GM19455 (cell line): ENCODE results near the gene TRIM33.
"Not testable (repeated sequence)": the region's sequence is repeated elsewhere in the genome, so short reads cannot be mapped to it uniquely, and the experiment has no call there.

Source experiments
- ATAC-seq: cut with Tn5 transposase; IDR thresholded peaks from one replicate; pipeline ENCODE4 v1.9.1; 2021; ENCODE audit not compliant: unreplicated experiment

Gene TRIM33

GRCh38 chr1:114427612-114428011, 83.4 kb downstream of the TRIM33 start:
- no peak for ATAC-seq

DNA sequence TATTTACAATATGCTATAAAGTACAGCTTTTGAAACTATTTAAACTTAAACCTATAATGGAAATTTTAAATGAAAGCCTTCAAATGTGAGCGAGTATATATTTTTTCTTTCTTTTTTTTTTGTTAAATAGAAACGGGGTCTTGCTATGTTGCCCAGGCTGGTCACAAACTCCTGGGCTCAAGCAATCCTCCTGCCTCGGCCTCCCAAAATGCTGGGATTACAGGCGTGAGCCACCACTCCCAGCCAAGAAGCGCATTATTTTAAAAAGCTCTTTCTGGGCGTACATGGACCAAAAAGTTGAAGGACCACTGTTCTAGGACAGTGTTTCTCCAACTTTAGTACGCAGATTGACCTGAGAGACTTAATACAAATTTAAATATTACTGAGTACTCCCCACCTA, 87.5 kb downstream of the TRIM33 start:
- no peak for ATAC-seq

GRCh38 chr1:114418948-114419347, 92.1 kb downstream of the TRIM33 start:
- not testable (repeated sequence) for ATAC-seq

DNA sequence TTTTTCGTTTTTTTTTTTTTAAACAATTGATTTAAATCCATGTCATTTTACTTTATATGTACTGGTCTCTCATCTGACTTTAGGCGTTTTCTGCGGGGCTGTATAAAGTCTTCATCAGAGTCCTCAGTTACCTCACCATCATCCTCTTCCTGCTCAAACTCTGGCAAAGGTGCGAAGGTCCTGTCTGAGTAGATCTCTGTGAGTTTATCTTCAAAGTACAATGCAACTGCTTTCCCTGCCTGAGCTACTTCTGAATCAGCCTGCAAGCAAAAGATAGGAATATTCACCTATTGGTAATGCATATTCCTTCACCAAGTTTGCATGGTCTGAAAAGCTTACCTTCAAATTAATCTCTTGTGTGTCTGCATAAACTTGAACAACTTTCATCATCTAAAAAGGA, 113.4 kb downstream of the TRIM33 start:
- no peak for ATAC-seq

GRCh38 chr1:114395863-114396262, 115.1 kb downstream of the TRIM33 start:
- no peak for ATAC-seq

DNA sequence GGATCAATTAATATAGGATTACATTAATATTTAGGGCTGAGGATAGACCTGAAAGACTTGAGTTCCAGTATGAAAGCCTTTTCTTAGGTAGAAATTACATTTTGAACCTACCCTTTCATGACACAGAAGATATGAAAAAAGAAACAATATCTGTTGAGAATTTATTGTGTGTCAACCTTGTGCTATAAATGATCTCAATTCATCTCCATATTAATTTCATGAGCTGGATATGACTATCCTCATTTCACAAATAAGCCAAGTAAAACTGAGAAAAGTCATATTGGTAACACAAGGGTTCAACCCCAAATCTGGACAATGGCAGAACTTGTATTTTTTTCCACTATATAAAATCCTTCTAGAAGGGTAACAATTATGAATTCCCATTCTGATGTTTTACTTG, 120.0 kb downstream of the TRIM33 start:
- ATAC-seq: no peak

- no peak for ATAC-seq
Observed at GRCh38 chr1:114390361-114390760, 120.6 kb downstream of the TRIM33 start.

DNA sequence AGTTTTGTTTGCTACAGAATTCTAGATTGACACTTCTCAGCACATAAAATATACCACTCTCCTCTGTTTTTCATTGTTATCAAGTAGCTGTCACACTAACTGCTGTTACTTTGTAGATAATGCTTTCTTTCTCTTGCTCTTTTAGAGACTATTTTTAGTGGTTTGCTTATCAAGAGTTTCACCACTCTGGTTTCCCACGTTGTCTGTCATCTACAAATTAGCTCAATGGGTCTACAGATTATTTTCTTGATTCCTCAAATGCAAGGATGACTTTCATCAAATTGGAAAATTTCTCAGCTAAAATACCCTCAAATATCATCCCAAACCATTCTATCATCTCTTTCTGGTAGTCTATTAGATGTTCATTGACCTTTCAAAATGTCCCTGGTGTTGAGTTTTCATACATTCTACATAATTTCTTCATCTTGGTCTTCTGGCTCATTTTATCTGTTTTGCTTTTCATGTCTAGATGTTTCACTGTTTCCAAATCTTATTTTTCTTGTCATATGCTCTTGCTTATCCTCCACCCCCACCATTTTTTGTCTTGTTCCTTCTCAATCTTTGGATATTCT, 122.5 kb downstream of the TRIM33 start:
- ATAC-seq: no peak

DNA sequence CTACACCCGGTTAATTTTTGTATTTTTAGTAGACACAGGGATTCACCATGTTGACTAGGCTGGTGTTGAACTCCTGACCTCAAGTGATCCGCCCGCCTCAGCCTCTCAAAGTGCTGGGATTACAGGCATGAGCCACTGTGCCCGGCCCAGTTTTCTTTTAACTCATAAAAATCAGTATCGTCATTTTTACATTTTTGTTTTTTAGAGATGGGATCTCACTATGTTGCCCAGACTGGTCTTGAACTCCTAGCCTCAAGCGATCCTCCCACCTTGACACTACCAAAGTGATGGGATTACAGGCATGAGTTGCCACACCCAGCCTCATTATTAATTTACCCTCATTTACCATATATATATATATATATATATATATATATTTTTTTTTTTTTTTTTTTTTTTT, 123.4 kb downstream of the TRIM33 start:
- ATAC-seq: not testable (repeated sequence)

- ATAC-seq: no peak
Observed at GRCh38 chr1:114387010-114387360, 124.0 kb downstream of the TRIM33 start.

- no peak for ATAC-seq
Observed at GRCh38 chr1:114386129-114387009, 124.6 kb downstream of the TRIM33 start.

GRCh38 chr1:114384922-114385321, 126.1 kb downstream of the TRIM33 start:
- ATAC-seq: no peak

DNA sequence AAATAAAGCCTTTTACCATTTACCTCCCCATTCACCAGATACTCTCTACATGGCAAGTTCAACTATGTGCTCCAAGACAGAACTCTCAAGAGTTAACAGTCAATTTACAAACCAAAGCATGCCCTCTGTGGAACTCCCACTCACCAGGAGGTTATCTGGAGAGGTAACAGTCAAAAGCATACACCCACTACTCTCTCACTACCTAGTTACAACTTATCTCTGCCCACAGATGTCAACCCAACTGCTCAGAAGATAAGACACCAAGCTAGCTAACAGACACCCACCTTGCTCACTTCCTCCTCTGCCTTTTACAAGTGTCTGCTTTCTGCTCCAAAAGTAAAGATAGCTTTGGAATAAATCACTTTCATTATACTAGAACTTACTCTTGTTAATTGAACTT, 131.0 kb downstream of the TRIM33 start:
- no peak for ATAC-seq

DNA sequence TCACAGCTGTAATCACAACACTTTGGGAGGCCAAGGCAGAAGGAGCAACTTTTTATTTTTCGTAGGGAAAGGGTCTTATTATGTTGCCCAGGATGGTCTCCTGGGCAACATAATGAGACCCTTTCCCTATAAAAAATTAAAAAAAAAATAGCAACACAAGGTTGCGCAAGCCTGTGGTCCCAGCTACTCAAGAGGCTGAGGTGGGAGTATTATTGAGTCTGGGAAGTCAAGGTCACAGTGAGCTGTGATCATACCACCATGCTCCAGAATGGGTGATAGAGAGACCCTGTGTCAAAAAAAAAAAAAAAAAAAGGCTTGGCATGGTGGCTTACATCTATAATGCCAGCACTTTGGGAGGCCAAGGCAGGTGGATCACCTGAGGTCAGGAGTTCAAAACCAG, 131.6 kb downstream of the TRIM33 start:
- ATAC-seq: no peak

- ATAC-seq: no peak
Observed at GRCh38 chr1:114377356-114377755, 133.6 kb downstream of the TRIM33 start.

- ATAC-seq: no peak
Observed at GRCh38 chr1:114369930-114370329, 141.1 kb downstream of the TRIM33 start.

- ATAC-seq: not testable (repeated sequence)
Observed at GRCh38 chr1:114369266-114369919, 141.6 kb downstream of the TRIM33 start.

- ATAC-seq: no peak
Observed at GRCh38 chr1:114368560-114369255, 142.3 kb downstream of the TRIM33 start.

DNA sequence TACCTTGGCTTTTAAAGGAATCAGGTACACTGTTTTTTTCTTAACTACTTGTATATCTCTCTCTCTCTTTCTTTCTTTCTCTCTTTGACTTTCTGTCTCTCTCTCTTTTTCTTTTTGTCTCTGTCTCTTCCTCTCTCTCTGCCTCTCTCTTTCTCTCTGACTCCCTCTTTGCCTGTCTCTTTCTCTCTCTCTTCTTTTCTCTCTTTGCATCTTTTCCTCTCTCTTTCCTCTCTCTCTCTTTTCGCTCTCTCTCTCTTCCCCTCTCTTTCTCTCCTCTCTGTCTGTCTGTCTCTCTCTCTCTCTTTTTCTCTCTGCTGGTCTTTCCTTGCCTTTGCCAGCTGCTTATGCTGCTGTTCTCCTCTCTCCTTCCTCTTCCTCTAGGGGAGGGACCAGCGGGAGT, 143.2 kb downstream of the TRIM33 start:
- no peak for ATAC-seq

DNA sequence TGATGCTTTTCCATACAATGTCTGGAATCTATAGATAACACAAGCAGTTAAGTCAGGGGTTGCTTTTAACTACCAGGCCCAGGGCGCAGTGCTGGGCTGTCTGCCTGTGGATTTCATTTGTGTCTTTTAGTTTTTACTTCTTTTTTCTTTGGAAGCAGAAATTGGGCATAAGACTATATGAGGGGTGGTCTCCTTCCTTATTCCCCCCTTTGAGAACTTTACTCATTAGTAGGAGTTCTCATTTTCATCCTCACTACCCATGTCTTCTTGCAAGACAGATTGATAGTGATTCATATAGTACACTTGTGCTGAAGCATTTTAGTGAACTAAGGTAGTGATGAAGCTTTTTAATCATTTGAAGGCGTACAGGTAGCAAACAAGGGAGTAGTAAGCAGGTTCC, 147.8 kb downstream of the TRIM33 start:
- not testable (repeated sequence) for ATAC-seq

GRCh38 chr1:114359791-114360190, 151.2 kb downstream of the TRIM33 start:
- no peak for ATAC-seq

GRCh38 chr1:114355240-114355639, 155.8 kb downstream of the TRIM33 start:
- ATAC-seq: no peak
